B cell (primary cell): ENCODE results near the gene DYRK1A. TPM values are rescaled to one million over a fixed set of nuclear protein-coding genes. Genes with fewer than 3 reads are reported as not detected.

Experiments used
- ATAC-seq: fragments of 200-7000 bp; cut with Tn5 transposase; one replicate; pipeline ENCODE4 v1.10.0; 2021; ENCODE audit warnings: low read depth, mild to moderate bottlenecking, moderate number of reproducible peaks, moderate library complexity
- CTCF ChIA-PET: fragments of 350-600 bp; sonication (Branson Sonifier 250); formaldehyde crosslinking; loops from one replicate; lab custom pipeline; 2021; ENCODE audit warnings: antibody characterized with exemption, inconsistent platforms; lab: Charles Lee
- POLR2A ChIA-PET: fragments of 350-600 bp; sonication (Branson Sonifier 250); formaldehyde crosslinking; loops from one replicate; lab custom pipeline; 2021; ENCODE audit warnings: antibody characterized with exemption; lab: Charles Lee
- DNase-seq: peaks from one replicate; pipeline ENCODE4 v3.0.0; 2013
- H2AFZ ChIP-seq: 2 replicates; pipeline ENCODE4 v1.6.1; 2012; ENCODE audit warnings: mild to moderate bottlenecking, low read depth, low read length; ENCODE audit not compliant: insufficient read depth, poor library complexity, severe bottlenecking
- H3K27ac ChIP-seq, 2 donors: 1 replicate in 1 of 2; 2 replicates in 1 of 2; pipeline ENCODE4 v1.5.1; 2012 to 2013; ENCODE audit warnings: low read length in 2 of 2, mild to moderate bottlenecking in 2 of 2, moderate library complexity in 1 of 2
- H3K27me3 ChIP-seq, 4 experiments: fragments of 200-600 bp in 1 of 4; sonication (generic) in 1 of 4; replicated peaks in 1 of 4; 1 replicate in 2 of 4; 2 replicates in 2 of 4; pipeline versions ENCODE4 v1.6.1 to v1.7.0; 2013 to 2016; ENCODE audit warnings: low read length in 3 of 4, mild to moderate bottlenecking in 2 of 4, mixed read lengths in 1 of 4, moderate library complexity in 1 of 4; ENCODE audit not compliant: insufficient read depth in 4 of 4, control insufficient read depth in 3 of 4; ENCODE audit errors: control extremely low read depth in 1 of 4
- H3K36me3 ChIP-seq, 2 experiments: replicated peaks in 1 of 2; 1 replicate in 1 of 2; 2 replicates in 1 of 2; pipeline versions ENCODE4 v1.6.1 to v1.7.1; 2013; ENCODE audit warnings: low read length in 1 of 2; ENCODE audit not compliant: insufficient read depth in 2 of 2, control insufficient read depth in 1 of 2; ENCODE audit errors: control extremely low read depth in 1 of 2, extremely low read depth in 1 of 2
- H3K4me1 ChIP-seq, 2 donors: fragments of 200-600 bp in 1 of 2; sonication (generic) in 1 of 2; 1 replicate in 1 of 2; 2 replicates in 1 of 2; pipeline versions ENCODE4 v1.5.1 to v1.6.1; 2013 to 2017; ENCODE audit warnings: low read length in 2 of 2; ENCODE audit not compliant: control insufficient read depth in 2 of 2, insufficient read depth in 2 of 2
- H3K4me2 ChIP-seq: replicated peaks from 2 replicates; pipeline ENCODE3; 2012; ENCODE audit warnings: mild to moderate bottlenecking, low read depth, low read length; ENCODE audit not compliant: poor library complexity, severe bottlenecking
- H3K4me3 ChIP-seq, 5 experiments: fragments of 200-600 bp in 1 of 5; sonication (generic) in 1 of 5; 1 replicate in 3 of 5; 2 replicates in 2 of 5; pipeline versions ENCODE4 v1.5.1 to v1.7.0; 2011 to 2016; ENCODE audit warnings: low read length in 4 of 5, mild to moderate bottlenecking in 4 of 5, low read depth in 2 of 5, control low read depth in 1 of 5, moderate library complexity in 1 of 5; ENCODE audit not compliant: insufficient read depth in 1 of 5; ENCODE audit errors: control extremely low read depth in 1 of 5, extremely low read depth in 1 of 5
- H3K79me2 ChIP-seq: fragments of 200-600 bp; sonication (generic); one replicate; pipeline ENCODE4 v1.6.0; 2016; ENCODE audit warnings: low read length; ENCODE audit not compliant: control insufficient read depth, insufficient read depth
- H3K9ac ChIP-seq: fragments of 200-600 bp; sonication (generic); 2 replicates; pipeline ENCODE4 v1.6.1; 2017; ENCODE audit warnings: mild to moderate bottlenecking, low read length, moderate library complexity
- H3K9me3 ChIP-seq, 3 donors: one replicate each; pipeline versions ENCODE4 v1.6.1 to v1.7.1; 2013; ENCODE audit warnings: low read length in 2 of 3; ENCODE audit not compliant: control insufficient read depth in 2 of 3, insufficient read depth in 1 of 3; ENCODE audit errors: control extremely low read depth in 1 of 3
- H4K20me1 ChIP-seq: 2 replicates; pipeline ENCODE4 v1.6.0; 2012; ENCODE audit warnings: mild to moderate bottlenecking, low read length; ENCODE audit not compliant: insufficient read depth, control insufficient read depth, poor library complexity, severe bottlenecking
- H3K27ac Mint-ChIP-seq: one replicate; pipeline ENCODE4 v1.8.0; 2021; ENCODE audit warnings: mixed read lengths
- H3K27me3 Mint-ChIP-seq: one replicate; pipeline ENCODE4 v1.8.0; 2021; ENCODE audit warnings: mixed read lengths
- H3K4me1 Mint-ChIP-seq: one replicate; pipeline ENCODE4 v1.8.0; 2021; ENCODE audit warnings: mixed read lengths
- H3K4me3 Mint-ChIP-seq: one replicate; pipeline ENCODE4 v1.8.0; 2021; ENCODE audit warnings: mixed read lengths
- H3K9me3 Mint-ChIP-seq: one replicate; pipeline ENCODE4 v1.8.0; 2022; ENCODE audit warnings: mixed read lengths; ENCODE audit not compliant: insufficient read depth
- EZH2 ChIP-seq: IDR thresholded peaks from 2 replicates; pipeline ENCODE4 v1.6.1; 2012; ENCODE audit warnings: borderline replicate concordance, low read depth, mild to moderate bottlenecking, moderate library complexity, low read length; ENCODE audit not compliant: insufficient read depth, poor library complexity, severe bottlenecking
- WGBS: methylation state at CpG from one replicate; pipeline ENCODE4 v1.1.5; 2013; ENCODE audit warnings: missing lambda C conversion rate; ENCODE audit not compliant: insufficient coverage; 5-methylcytosine and 5-hydroxymethylcytosine counted together
- intact Hi-C: fragments of 100-400 bp; cut with micrococcal nuclease; formaldehyde crosslinking; loops from one replicate; pipeline ENCODE4 v1.10.0; 2022
- polyA plus RNA-seq: library from polyadenylated mRNA; depleted of rRNA; stranded (reverse); fragments of >200 nt; gene quantifications from 2 replicates; pipeline ENCODE4 v1.2.3, GENCODE V29; 2012
- total RNA-seq, 2 donors: library from RNA; stranded (reverse); fragments of 120-200 nt in 1 of 2; gene quantifications; 1 replicate in 1 of 2; 2 replicates in 1 of 2; pipeline versions ENCODE4 v1.2.3 to v1.2.4, GENCODE V29; 2013 to 2022
- TF ChIP-seq, protein P1 (sequence below): fragments of 200-600 bp; IDR thresholded peaks from one replicate; pipeline ENCODE4 v1.8.0; 2022; ENCODE audit warnings: antibody characterized with exemption, mild to moderate bottlenecking

The DYRK1A gene
- total and polyA plus RNA-seq, 2 donors (not counting 1 experiment from before 2014, with no cell fraction given), result 46.6 to 147 TPM

DNA sequence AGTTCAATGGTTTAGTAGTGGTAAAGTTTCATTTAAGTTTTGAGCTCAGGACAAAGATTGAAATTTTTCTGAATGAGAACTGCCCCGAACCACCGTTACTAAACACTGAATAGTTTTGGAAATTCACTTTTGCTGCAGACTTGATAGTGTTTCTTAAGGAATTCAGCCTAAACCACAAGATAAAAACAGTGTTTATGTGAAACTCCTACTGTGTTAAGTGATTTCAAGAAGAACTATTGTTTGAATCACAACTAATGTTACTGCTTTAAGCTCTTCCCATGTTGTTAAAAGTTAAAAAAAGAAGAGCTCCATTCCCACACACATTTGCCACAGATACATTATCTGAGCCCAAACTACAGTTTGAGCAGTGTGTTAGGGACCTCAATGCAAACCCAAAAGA is 159.2 kb downstream of the DYRK1A start:
- Histone ChIP-seq H3K9ac (no peak overlapping the region), H3K27me3 (peaks cover 0 to 3% (median 0%) of the 10 kb centered on the region in 4 experiments), H3K4me3 (no peak overlapping the region), H4K20me1 (no peaks in the 10 kb centered on the region), H3K9me3 (peaks cover 0 to under 1% (median 0%) of the 10 kb centered on the region in 3 donors), H3K4me1 (no peaks in the 10 kb centered on the region), H3K79me2 (no peaks in the 10 kb centered on the region), H3K4me2 (no peak overlapping the region), H3K36me3 (no peaks in the 10 kb centered on the region), H3K27ac (no peak overlapping the region), H2AFZ (no peak overlapping the region)
- peaks cover 2% of the 10 kb centered on the region for H3K4me1 Mint-ChIP-seq
- DNase-seq (no peak), ATAC-seq (no peak)
- TF ChIP-seq, protein P1, sequence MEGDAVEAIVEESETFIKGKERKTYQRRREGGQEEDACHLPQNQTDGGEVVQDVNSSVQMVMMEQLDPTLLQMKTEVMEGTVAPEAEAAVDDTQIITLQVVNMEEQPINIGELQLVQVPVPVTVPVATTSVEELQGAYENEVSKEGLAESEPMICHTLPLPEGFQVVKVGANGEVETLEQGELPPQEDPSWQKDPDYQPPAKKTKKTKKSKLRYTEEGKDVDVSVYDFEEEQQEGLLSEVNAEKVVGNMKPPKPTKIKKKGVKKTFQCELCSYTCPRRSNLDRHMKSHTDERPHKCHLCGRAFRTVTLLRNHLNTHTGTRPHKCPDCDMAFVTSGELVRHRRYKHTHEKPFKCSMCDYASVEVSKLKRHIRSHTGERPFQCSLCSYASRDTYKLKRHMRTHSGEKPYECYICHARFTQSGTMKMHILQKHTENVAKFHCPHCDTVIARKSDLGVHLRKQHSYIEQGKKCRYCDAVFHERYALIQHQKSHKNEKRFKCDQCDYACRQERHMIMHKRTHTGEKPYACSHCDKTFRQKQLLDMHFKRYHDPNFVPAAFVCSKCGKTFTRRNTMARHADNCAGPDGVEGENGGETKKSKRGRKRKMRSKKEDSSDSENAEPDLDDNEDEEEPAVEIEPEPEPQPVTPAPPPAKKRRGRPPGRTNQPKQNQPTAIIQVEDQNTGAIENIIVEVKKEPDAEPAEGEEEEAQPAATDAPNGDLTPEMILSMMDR, result no peak
- no peak for TF ChIP-seq EZH2
- POLR2A ChIA-PET, result no interaction called here
- H3K4me3 Mint-ChIP-seq, result no peak overlapping the region
- H3K9me3 Mint-ChIP-seq, result no peaks in the 10 kb centered on the region
- no CpG with 5 or more reads among the region's 2 CpGs for WGBS
- H3K27ac Mint-ChIP-seq, result no peak overlapping the region
- H3K27me3 Mint-ChIP-seq, result peaks cover 5% of the 10 kb centered on the region
- CTCF ChIA-PET, result no interaction called here
- intact Hi-C loops, result no loop called here

DNA sequence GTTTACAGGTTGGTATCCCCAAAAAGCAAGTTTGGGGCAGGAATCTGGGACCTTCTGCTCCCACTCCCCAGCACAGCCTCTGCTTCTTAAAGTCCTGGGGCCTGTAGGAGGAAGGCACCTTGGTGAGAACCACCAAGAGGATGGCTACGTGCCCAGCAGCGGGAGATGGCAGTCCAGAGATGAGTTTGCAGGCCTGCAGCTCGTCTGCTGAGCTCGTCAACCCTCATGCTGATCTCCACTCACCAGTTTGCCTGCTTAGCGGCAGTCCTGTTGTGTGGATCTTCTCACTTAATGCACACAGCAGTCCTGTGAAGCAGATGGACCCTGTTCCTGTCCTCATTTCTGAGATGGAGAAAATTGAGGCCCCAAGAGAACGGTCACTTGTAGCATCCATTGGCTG is 160.5 kb downstream of the DYRK1A start:
- Histone ChIP-seq H3K27me3 (peaks cover 0 to 11% (median 6%) of the 10 kb centered on the region in 4 experiments), H2AFZ (no peak overlapping the region), H3K79me2 (no peaks in the 10 kb centered on the region), H3K9ac (no peak overlapping the region), H3K9me3 (peaks cover 0 to 9% (median 0%) of the 10 kb centered on the region in 3 donors), H3K4me3 (no peak overlapping the region), H3K4me1 (no peaks in the 10 kb centered on the region), H3K4me2 (no peak overlapping the region), H4K20me1 (no peaks in the 10 kb centered on the region), H3K27ac (no peak overlapping the region), H3K36me3 (no peaks in the 10 kb centered on the region)
- POLR2A ChIA-PET, result no interaction called here
- CTCF ChIA-PET, result no interaction called here
- ATAC-seq (no peak), DNase-seq (no peak)
- H3K4me3 Mint-ChIP-seq, result no peak overlapping the region
- WGBS, result 86% methylated on average over 6 of the region's 6 CpGs
- TF ChIP-seq, protein P1, result no peak
- no peak for TF ChIP-seq EZH2
- H3K4me1 Mint-ChIP-seq, result peaks cover 2% of the 10 kb centered on the region
- peaks cover 5% of the 10 kb centered on the region for H3K27me3 Mint-ChIP-seq
- intact Hi-C loops, result no loop called here
- no peaks in the 10 kb centered on the region for H3K9me3 Mint-ChIP-seq
- H3K27ac Mint-ChIP-seq, result no peak overlapping the region
